IPS DF 6.9 (cell line): ENCODE data around the gene MTR.

Experiments used
- DNase-seq: peaks from one replicate; pipeline ENCODE4 v3.0.0-alpha.2; 2013; ENCODE audit warnings: low read depth, low spot score
- H3K27ac ChIP-seq: one replicate; pipeline ENCODE4 v1.5.1; 2013; ENCODE audit warnings: low read length, control low read depth
- H3K27me3 ChIP-seq: 2 replicates; pipeline ENCODE4 v1.6.1; 2013; ENCODE audit warnings: mild to moderate bottlenecking, low read length; ENCODE audit not compliant: control insufficient read depth, insufficient read depth
- H3K36me3 ChIP-seq: 2 replicates; pipeline ENCODE4 v1.6.1; 2013; ENCODE audit warnings: low read length; ENCODE audit not compliant: control insufficient read depth, insufficient read depth
- H3K4me1 ChIP-seq: 2 replicates; pipeline ENCODE4 v1.6.1; 2013; ENCODE audit warnings: low read length; ENCODE audit not compliant: control insufficient read depth, insufficient read depth
- H3K4me3 ChIP-seq: 2 replicates; pipeline ENCODE4 v1.5.1; 2013; ENCODE audit warnings: mild to moderate bottlenecking, low read length
- H3K9me3 ChIP-seq: 2 replicates; pipeline ENCODE4 v1.6.1; 2013; ENCODE audit warnings: low read length, inconsistent platforms; ENCODE audit not compliant: control insufficient read depth, insufficient read depth
- WGBS: extraction: QIAGEN DNeasy Blood & Tissue Kit; methylation state at CpG from one replicate; pipeline ENCODE4 v1.1.7; 2013; ENCODE audit warnings: mixed read lengths, missing lambda C conversion rate; ENCODE audit not compliant: insufficient read length, insufficient coverage; 5-methylcytosine and 5-hydroxymethylcytosine counted together

MTR gene

DNA sequence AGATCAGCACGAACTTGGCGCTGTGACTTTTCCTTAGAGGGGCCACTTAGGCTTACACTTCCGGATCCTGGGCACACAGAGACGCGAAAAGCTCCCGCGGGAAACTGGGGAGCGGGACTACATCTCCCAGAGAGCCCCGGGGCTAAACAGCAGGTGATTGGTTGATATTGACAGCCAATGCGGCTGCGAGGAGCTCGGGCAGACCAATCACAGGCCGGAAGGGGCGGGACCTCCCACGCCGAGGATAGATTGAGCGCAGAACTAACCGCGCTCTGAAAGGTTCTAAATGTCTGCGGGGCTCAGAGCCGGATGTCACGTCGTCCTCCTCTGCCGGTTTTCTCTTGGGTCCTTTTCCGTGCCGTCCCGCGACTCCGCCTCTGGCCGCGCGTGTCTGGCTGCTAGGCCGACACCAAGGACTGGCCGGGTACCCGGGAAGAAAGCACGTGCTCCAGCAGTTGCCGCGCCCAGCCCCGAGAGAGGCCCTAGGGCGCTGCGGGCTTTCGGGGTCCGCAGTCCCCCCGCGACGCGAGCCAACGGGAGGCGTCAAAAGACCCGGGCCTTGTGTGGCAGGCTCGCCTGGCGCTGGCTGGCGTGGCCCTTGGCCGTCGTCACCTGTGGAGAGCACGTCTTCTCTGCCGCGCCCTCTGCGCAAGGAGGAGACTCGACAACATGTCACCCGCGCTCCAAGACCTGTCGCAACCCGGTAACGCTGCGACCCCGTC, at the start of gene MTR:
MTR (plus strand) TSS at position 258 of the 722 bp plus-strand sequence; CDS start at position 670, 412 bp downstream.
- no peaks in the 10 kb centered on the region for H3K27me3 ChIP-seq
- no peak within 1 kb of the TSS for H3K27ac ChIP-seq
- peak; percentile 93 for DNase-seq
- H3K4me1 ChIP-seq = no peaks in the 10 kb centered on the region
- no peaks in the 10 kb centered on the region for H3K36me3 ChIP-seq
- no peaks in the 10 kb centered on the region for H3K9me3 ChIP-seq
- H3K4me3 ChIP-seq = peak within 1 kb of the TSS; percentile 98
- no CpG with 5 or more reads among the region's 67 CpGs for WGBS

DNA sequence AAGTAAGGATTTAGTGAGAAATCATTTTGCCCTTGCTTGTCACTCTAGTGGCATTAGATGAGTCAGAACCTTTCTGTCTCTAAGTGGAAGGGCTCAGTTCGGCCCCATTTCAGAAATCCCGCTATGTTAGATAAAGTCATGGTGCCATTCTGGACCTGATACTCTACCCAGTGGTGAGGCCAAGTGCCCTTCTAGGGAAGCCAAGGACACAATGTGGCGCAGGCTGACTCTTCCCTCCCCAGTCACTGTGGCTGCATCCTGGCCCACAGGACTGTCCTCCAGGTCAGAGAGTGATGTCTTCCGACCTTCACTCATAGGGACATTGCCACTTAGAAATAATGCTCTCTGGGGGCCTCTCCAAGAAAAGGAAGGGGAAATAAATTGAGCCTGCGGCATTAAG, 48.3 kb upstream of the MTR start:
- Histone ChIP-seq H3K36me3 (0 out of 2 replicates have a peak, but pooled peaks cover 3% of the 10 kb centered on the region), H3K4me3 (no peak overlapping the region), H3K27me3 (no peaks in the 10 kb centered on the region), H3K4me1 (no peaks in the 10 kb centered on the region), H3K9me3 (no peaks in the 10 kb centered on the region), H3K27ac (no peak overlapping the region)
- no CpG with 5 or more reads among the region's 5 CpGs for WGBS
- DNase-seq = no peak

DNA sequence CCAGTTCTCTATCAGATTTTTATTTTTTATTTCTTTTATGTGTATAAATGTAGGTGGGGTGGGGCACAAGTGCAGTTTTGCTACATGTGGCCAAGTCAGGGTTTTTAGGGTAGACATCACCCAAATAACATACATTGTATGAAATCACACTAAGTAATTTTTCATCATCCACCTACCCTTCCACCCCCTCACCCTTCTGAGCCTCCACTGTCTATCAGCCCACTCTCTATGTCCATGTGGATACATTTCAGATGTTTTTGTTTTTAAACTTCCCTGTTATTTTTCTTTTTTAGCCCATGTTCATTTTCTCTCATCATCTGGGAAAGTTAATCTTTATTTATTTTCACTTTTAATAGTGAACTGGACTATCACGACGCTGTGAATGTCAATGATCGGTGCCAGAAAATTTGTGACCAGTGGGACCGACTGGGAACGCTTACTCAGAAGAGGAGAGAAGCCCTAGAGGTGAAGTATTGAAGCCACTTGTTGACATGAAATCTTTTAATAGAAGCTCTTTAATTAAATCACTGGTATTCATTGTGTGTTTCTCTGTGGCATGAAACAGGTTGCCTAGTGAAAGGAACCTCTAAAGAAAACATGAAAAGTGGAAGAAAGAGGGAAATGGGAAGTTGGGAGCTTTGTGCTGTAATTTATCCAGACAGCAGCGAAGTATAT, 47.6 kb upstream of the MTR start:
- Histone ChIP-seq H3K9me3 (no peaks in the 10 kb centered on the region), H3K4me3 (no peak overlapping the region), H3K27ac (no peak overlapping the region), H3K36me3 (0 out of 2 replicates have a peak, but pooled peaks cover 3% of the 10 kb centered on the region), H3K27me3 (no peaks in the 10 kb centered on the region), H3K4me1 (no peaks in the 10 kb centered on the region)
- no peak for DNase-seq
- no CpG with 5 or more reads among the region's 6 CpGs for WGBS

DNA sequence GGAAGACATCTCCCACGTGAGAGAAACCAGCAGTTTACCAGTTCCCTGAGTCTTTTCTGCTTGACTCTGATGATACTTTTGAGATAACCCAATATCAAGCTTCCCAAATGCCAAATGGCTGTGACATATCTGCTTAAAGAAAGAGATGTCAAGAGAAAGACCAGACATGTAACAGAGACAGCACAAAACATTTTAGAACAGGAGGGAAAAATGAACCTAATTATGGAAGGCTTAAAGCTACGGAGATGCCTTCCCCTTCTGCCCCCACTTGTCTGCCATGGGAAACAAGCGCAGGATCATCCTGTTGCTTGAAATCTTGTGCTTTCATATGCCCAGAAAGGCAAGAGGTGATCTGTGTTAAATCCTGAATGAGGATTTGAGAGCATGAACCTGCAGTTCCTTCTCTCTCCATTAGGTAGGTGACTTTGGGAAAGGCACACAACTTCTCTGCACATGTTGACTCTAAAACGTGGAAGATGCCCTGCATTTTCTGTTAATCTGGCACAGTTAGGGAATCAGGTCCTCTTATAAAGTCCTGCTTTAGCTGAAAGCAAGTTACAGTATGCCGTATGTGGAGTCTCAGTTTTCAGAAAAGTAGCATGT, 46.7 kb upstream of the MTR start:
- Histone ChIP-seq H3K27me3 (no peaks in the 10 kb centered on the region), H3K36me3 (0 out of 2 replicates have a peak, but pooled peaks cover 3% of the 10 kb centered on the region), H3K27ac (no peak overlapping the region), H3K4me3 (no peak overlapping the region), H3K4me1 (no peaks in the 10 kb centered on the region), H3K9me3 (no peaks in the 10 kb centered on the region)
- no peak for DNase-seq
- no CpG with 5 or more reads among the region's 5 CpGs for WGBS

- WGBS = no CpG with 5 or more reads among the region's 3 CpGs
- Histone ChIP-seq H3K27ac (no peak overlapping the region), H3K4me3 (no peak overlapping the region), H3K9me3 (no peaks in the 10 kb centered on the region), H3K27me3 (no peaks in the 10 kb centered on the region), H3K4me1 (no peaks in the 10 kb centered on the region), H3K36me3 (peaks cover 9% of the 10 kb centered on the region)
- no peak for DNase-seq
Observed at GRCh38 chr1:236750928-236751327, 44.2 kb upstream of the MTR start.

DNA sequence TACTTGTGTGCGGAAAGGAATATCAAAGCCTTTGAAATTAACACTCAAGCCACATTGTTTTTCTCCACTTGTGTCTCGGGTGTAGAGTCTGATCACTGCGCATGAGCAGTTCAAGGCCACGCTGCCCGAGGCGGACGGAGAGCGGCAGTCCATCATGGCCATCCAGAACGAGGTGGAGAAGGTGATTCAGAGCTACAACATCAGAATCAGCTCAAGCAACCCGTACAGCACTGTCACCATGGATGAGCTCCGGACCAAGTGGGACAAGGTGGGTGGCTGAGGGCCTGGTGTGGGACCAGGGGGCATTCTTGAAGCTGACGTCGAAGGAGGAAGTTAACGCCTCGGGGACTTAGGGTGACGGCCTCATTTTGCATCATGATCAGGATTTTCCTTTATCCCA, 43.7 kb upstream of the MTR start:
- no peaks in the 10 kb centered on the region for H3K4me1 ChIP-seq
- peaks cover 9% of the 10 kb centered on the region for H3K36me3 ChIP-seq
- no peaks in the 10 kb centered on the region for H3K9me3 ChIP-seq
- no peak overlapping the region for H3K4me3 ChIP-seq
- no peaks in the 10 kb centered on the region for H3K27me3 ChIP-seq
- DNase-seq = no peak
- H3K27ac ChIP-seq = no peak overlapping the region
- whole genome bisulfite sequencing = no CpG with 5 or more reads among the region's 16 CpGs

DNA sequence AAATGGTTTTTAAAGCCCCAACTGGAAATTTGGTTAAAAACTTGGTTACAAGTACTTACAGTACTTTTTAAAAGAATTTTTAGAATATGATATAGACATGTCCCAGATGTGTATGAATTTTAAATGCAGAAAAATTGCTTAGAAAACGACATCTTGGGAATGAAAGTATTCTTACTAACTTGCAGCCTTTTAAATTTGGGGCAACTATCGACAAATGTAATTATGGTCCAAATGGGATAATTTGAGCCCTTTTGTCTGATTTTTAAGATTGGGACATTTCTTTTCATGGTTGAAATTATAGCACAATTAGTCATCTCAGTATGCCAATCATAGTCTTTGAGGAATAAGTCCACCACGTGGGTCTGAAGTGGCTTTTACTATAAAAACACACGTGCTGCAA, 43.2 kb upstream of the MTR start:
- peaks cover 9% of the 10 kb centered on the region for H3K36me3 ChIP-seq
- no CpG with 5 or more reads among the region's 4 CpGs for WGBS
- no peaks in the 10 kb centered on the region for H3K9me3 ChIP-seq
- no peak overlapping the region for H3K4me3 ChIP-seq
- DNase-seq = no peak
- no peak overlapping the region for H3K27ac ChIP-seq
- no peaks in the 10 kb centered on the region for H3K27me3 ChIP-seq
- H3K4me1 ChIP-seq = no peaks in the 10 kb centered on the region

GRCh38 chr1:236753516-236753915, 41.6 kb upstream of the MTR start:
- Histone ChIP-seq H3K4me3 (no peak overlapping the region), H3K9me3 (no peaks in the 10 kb centered on the region), H3K4me1 (no peaks in the 10 kb centered on the region), H3K27me3 (no peaks in the 10 kb centered on the region), H3K36me3 (peaks cover 9% of the 10 kb centered on the region), H3K27ac (no peak overlapping the region)
- no CpG with 5 or more reads among the region's 5 CpGs for WGBS
- peak; percentile 18 for DNase-seq

- Histone ChIP-seq H3K27ac (no peak overlapping the region), H3K36me3 (peaks cover 9% of the 10 kb centered on the region), H3K4me1 (no peaks in the 10 kb centered on the region), H3K4me3 (no peak overlapping the region), H3K9me3 (no peaks in the 10 kb centered on the region), H3K27me3 (no peaks in the 10 kb centered on the region)
- DNase-seq = no peak
- WGBS = no CpG with 5 or more reads among the region's 14 CpGs
Observed at GRCh38 chr1:236753964-236754363, 41.1 kb upstream of the MTR start.

DNA sequence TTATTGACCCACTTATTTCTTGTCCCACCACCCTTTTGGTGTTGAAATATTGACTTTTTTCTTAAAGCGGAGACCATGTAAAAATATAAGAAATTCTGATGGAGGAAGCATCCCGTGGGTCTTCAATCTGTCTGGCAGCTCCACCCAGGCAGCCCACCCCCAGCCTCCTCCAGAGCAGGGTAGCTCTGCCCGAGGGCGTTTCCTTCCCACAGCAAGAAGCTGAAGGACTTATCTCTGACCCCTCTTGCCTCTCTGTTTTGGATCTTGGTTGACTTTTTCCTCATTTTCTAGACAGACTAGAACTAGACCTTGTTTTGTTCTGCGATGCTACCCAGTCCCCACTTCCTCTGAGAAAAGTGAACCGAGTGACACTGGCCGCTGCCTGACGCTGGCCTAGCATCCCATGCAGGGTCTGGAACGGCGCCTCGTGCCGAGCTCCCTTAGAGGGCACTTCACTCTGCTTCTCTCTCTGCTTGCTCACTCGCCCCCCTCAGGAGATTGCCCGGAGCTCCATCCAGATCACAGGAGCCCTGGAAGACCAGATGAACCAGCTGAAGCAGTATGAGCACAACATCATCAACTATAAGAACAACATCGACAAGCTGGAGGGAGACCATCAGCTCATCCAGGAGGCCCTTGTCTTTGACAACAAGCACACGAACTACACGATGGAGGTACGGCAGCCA, 40.4 kb upstream of the MTR start:
- Histone ChIP-seq H3K27ac (no peak overlapping the region), H3K4me3 (no peak overlapping the region), H3K9me3 (no peaks in the 10 kb centered on the region), H3K36me3 (peaks cover 9% of the 10 kb centered on the region), H3K27me3 (no peaks in the 10 kb centered on the region), H3K4me1 (no peaks in the 10 kb centered on the region)
- DNase-seq = no peak
- no CpG with 5 or more reads among the region's 18 CpGs for WGBS
